Right cardiac atrium (tissue), 5 donors: ENCODE measurements around the gene FNBP1L. TPM values are rescaled to one million over a fixed set of nuclear protein-coding genes. Genes with fewer than 3 reads are reported as not detected.

Experiments used
- ATAC-seq, 2 donors: fragments of 200-7000 bp; cut with Tn5 transposase; one replicate each; pipeline versions ENCODE4 v1.8.0 to v1.9.1; 2020; ENCODE audit warnings: moderate library complexity in 2 of 2, mild to moderate bottlenecking in 1 of 2
- DNase-seq, 3 donors: peaks; one replicate each; pipeline ENCODE4 v3.0.0-alpha.2; 2020
- H3K27ac ChIP-seq: one replicate; pipeline ENCODE4 v1.5.1; 2013; ENCODE audit warnings: mild to moderate bottlenecking, low read length, control low read depth, moderate library complexity
- H3K27me3 ChIP-seq: one replicate; pipeline ENCODE4 v1.6.1; 2013; ENCODE audit not compliant: control insufficient read depth, insufficient read depth
- H3K4me1 ChIP-seq: one replicate; pipeline ENCODE4 v1.6.1; 2013; ENCODE audit warnings: low read length; ENCODE audit not compliant: control insufficient read depth, insufficient read depth
- H3K4me3 ChIP-seq: one replicate; pipeline ENCODE4 v1.5.1; 2013; ENCODE audit warnings: low read length, control low read depth
- H3K9me3 ChIP-seq: one replicate; pipeline ENCODE4 v1.6.1; 2013; ENCODE audit warnings: low read length; ENCODE audit not compliant: control insufficient read depth
- WGBS: extraction: QIAGEN DNeasy Blood & Tissue Kit; methylation state at CpG from one replicate; pipeline ENCODE4 v1.1.7; 2013; 5-methylcytosine and 5-hydroxymethylcytosine counted together
- intact Hi-C, 4 donors: fragments of 100-400 bp; cut with DNase I; formaldehyde crosslinking; loops; one replicate each; pipeline versions ENCODE4 v1.11.0 to v1.14.0; 2022 to 2023
- long read RNA-seq, 4 donors: library from polyadenylated mRNA; unstranded; transcript quantifications; one replicate each; pipeline ENCODE4 v2.0.0, GENCODE V29; 2020 to 2021
- polyA plus RNA-seq: library from polyadenylated mRNA; stranded (reverse); fragments of 200-250 nt; gene quantifications from one replicate; pipeline ENCODE4 v1.2.3, GENCODE V29; 2013
- total RNA-seq, 4 donors: library from RNA; stranded (reverse); fragmentation: NEBNext Ultra II Directional; extraction: Animal tissue kit (Norgen Biotek cat#: 25700); gene quantifications; one replicate each; pipeline ENCODE4 v1.2.1, GENCODE V29; 2021
- donor health status: healthy with polysubstance abuse.
- donor health status: DM: no; HTN: yes; CAD: no.
- donor health status: DM: no; HTN: no; CAD: no.
- donor health status: DM: no; HTN: yes; CAD: no; lungs with severe emphysema.
- donor health status: DM: yes; HTN: yes; CAD: no.

The FNBP1L gene
- total RNA-seq = 10 to 100 TPM; 15.8 to 21.8 (median 20.0) TPM
- polyA plus RNA-seq = 13.1 TPM
- long read RNA-seq, donor 1, transcript FNBP1L-203 (15 exons, 3,889 nt) = major isoform, 33 of 36 reads
- long read RNA-seq, donor 1, partial matches to known transcripts = 2 of 36 reads
- long read RNA-seq, donor 1, other reads (novel, unspliced or antisense) = 1 of 36 reads
- long read RNA-seq, donor 2, transcript FNBP1L-203 (15 exons, 3,889 nt) = major isoform, 22 of 25 reads
- long read RNA-seq, donor 2, partial matches to known transcripts = 0 of 25 reads
- long read RNA-seq, donor 2, other reads (novel, unspliced or antisense) = 3 of 25 reads
- long read RNA-seq, donor 3, full-length matches to known transcripts = 61 of 85 reads
- long read RNA-seq, donor 3, partial matches to known transcripts = 19 of 85 reads
- long read RNA-seq, donor 3, other reads (novel, unspliced or antisense) = 5 of 85 reads
- long read RNA-seq, donor 4, full-length matches to known transcripts = 21 of 24 reads
- long read RNA-seq, donor 4, partial matches to known transcripts = 1 of 24 reads
- long read RNA-seq, donor 4, other reads (novel, unspliced or antisense) = 2 of 24 reads

GRCh38 chr1:93447481-93448291, at the start of gene FNBP1L:
FNBP1L (plus strand) TSS chr1:93448118; CDS start chr1:93448282, 164 bp downstream.
- Histone ChIP-seq H3K4me3 (peak within 1 kb of the TSS; percentile 98), H3K27ac (peak within 1 kb of the TSS; percentile 91), H3K4me1 (peaks cover 2% of the 10 kb centered on the region), H3K9me3 (no peaks in the 10 kb centered on the region), H3K27me3 (no peaks in the 10 kb centered on the region)
- peak; percentile 81 to 92 (median 89) for DNase-seq
- ATAC-seq = peak; percentile 97 to 98
- intact Hi-C loops = loop anchor here in 3 of 4 donors (5.0 to 10.0 kb wide), 3 partner anchors 177 to 400 kb away; no protein-coding TSS in a partner anchor
- 1% methylated on average over 52 of the region's 52 CpGs for WGBS

- no peak for ATAC-seq
- no peak for DNase-seq
- intact Hi-C loops = no loop called here
- Histone ChIP-seq H3K9me3 (no peaks in the 10 kb centered on the region), H3K27me3 (no peaks in the 10 kb centered on the region), H3K4me3 (no peak overlapping the region), H3K27ac (no peak overlapping the region), H3K4me1 (no peaks in the 10 kb centered on the region)
Observed at GRCh38 chr1:93399781-93400180, 48.1 kb upstream of the FNBP1L start.

GRCh38 chr1:93408203-93408602, 39.7 kb upstream of the FNBP1L start:
- 91% methylated on average over 4 of the region's 4 CpGs for WGBS
- H3K9me3 ChIP-seq = no peaks in the 10 kb centered on the region
- ATAC-seq = no peak
- H3K27ac ChIP-seq = no peak overlapping the region
- H3K4me3 ChIP-seq = no peak overlapping the region
- no peak for DNase-seq
- H3K4me1 ChIP-seq = no peaks in the 10 kb centered on the region
- H3K27me3 ChIP-seq = no peaks in the 10 kb centered on the region
- intact Hi-C loops = no loop called here

GRCh38 chr1:93411000-93411399, 36.9 kb upstream of the FNBP1L start:
- Histone ChIP-seq H3K4me1 (no peaks in the 10 kb centered on the region), H3K4me3 (no peak overlapping the region), H3K27ac (no peak overlapping the region), H3K27me3 (no peaks in the 10 kb centered on the region), H3K9me3 (no peaks in the 10 kb centered on the region)
- intact Hi-C loops = no loop called here
- DNase-seq (no peak), ATAC-seq (no peak)
- WGBS = 68% methylated on average over 2 of the region's 2 CpGs

- peak overlapping the region; percentile 35 for H3K4me3 ChIP-seq
- H3K27me3 ChIP-seq = no peaks in the 10 kb centered on the region
- DNase-seq (no peak), ATAC-seq (no peak)
- intact Hi-C loops = no loop called here
- no peak overlapping the region for H3K27ac ChIP-seq
- no peaks in the 10 kb centered on the region for H3K4me1 ChIP-seq
- 19% methylated on average over 3 of the region's 3 CpGs for WGBS
- no peaks in the 10 kb centered on the region for H3K9me3 ChIP-seq
Observed at GRCh38 chr1:93414749-93415148, 33.2 kb upstream of the FNBP1L start.

- no peaks in the 10 kb centered on the region for H3K27me3 ChIP-seq
- no peaks in the 10 kb centered on the region for H3K4me1 ChIP-seq
- DNase-seq (no peak), ATAC-seq (no peak)
- 67% methylated on average over 3 of the region's 3 CpGs for WGBS
- no peak overlapping the region for H3K27ac ChIP-seq
- intact Hi-C loops = no loop called here
- H3K9me3 ChIP-seq = no peaks in the 10 kb centered on the region
- H3K4me3 ChIP-seq = no peak overlapping the region
Observed at GRCh38 chr1:93415296-93415695, 32.6 kb upstream of the FNBP1L start.

- Histone ChIP-seq H3K27ac (no peak overlapping the region), H3K9me3 (no peaks in the 10 kb centered on the region), H3K27me3 (no peaks in the 10 kb centered on the region), H3K4me1 (no peaks in the 10 kb centered on the region), H3K4me3 (no peak overlapping the region)
- ATAC-seq (no peak), DNase-seq (no peak)
- intact Hi-C loops = no loop called here
- WGBS = 94% methylated on average over 2 of the region's 2 CpGs
Observed at GRCh38 chr1:93416183-93416582, 31.7 kb upstream of the FNBP1L start.

- H3K4me3 ChIP-seq = no peak overlapping the region
- H3K9me3 ChIP-seq = no peaks in the 10 kb centered on the region
- H3K4me1 ChIP-seq = no peaks in the 10 kb centered on the region
- ATAC-seq (no peak), DNase-seq (no peak)
- WGBS = 89% methylated on average over 2 of the region's 2 CpGs
- intact Hi-C loops = no loop called here
- no peaks in the 10 kb centered on the region for H3K27me3 ChIP-seq
- no peak overlapping the region for H3K27ac ChIP-seq
Observed at GRCh38 chr1:93419344-93419743, 28.6 kb upstream of the FNBP1L start.

GRCh38 chr1:93420400-93420799, 27.5 kb upstream of the FNBP1L start:
- intact Hi-C loops = loop anchor here in 1 of 4 donors (10.0 kb wide), 1 partner anchor 46 kb away; no protein-coding TSS in a partner anchor
- WGBS = 97% methylated on average over 2 of the region's 2 CpGs
- Histone ChIP-seq H3K27ac (no peak overlapping the region), H3K9me3 (no peaks in the 10 kb centered on the region), H3K4me3 (no peak overlapping the region), H3K4me1 (no peaks in the 10 kb centered on the region), H3K27me3 (no peaks in the 10 kb centered on the region)
- ATAC-seq (no peak), DNase-seq (no peak)

DNA sequence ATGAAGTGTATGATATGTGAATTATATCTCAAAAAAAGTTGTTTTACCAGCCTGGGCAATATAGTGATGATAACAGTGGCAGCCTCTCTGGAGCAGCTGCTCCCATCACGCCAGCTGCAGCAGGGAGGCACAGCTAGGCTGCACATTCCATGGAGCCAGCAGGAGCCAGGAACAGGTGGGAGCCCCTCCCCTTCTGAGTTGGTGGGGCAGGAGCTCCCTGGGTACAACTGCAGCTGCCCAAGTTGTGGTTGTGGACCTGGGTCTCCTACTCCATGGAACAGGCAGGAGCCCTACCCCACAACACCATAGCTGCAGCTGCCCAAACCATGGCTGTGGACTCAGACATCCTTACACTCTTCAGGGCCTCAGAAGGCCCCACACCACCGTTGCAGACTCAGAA, 21.7 kb upstream of the FNBP1L start:
- ATAC-seq (no peak), DNase-seq (no peak)
- Histone ChIP-seq H3K4me1 (no peaks in the 10 kb centered on the region), H3K27ac (no peak overlapping the region), H3K9me3 (no peaks in the 10 kb centered on the region), H3K27me3 (no peaks in the 10 kb centered on the region), H3K4me3 (no peak overlapping the region)
- 85% methylated on average over 2 of the region's 2 CpGs for WGBS
- intact Hi-C loops = loop anchor here in 1 of 4 donors (10.0 kb wide), 1 partner anchor 51 kb away; no protein-coding TSS in a partner anchor

DNA sequence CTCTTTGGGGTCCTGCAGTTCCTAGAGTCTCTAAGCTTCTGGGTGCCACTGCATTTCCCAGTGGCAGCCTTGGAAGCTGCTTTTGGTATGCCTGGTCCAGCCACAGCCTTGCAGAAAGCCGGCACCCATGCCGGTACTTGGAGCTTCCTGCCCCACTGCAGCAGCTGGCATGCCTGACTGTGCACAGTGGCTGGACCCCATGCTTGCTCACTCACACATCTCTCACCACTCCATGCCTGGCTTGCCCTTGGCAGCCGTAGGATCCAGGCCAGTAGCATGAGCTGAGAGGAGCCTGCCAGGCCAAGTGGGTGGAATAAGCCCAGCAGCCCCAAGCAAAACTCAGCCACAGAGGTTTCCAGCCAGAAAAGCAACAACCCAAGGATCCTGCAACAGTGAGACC, 20.3 kb upstream of the FNBP1L start:
- DNase-seq (peak; percentile 34 to 76 (median 71)), ATAC-seq (peak; percentile 80 to 90)
- Histone ChIP-seq H3K4me1 (no peaks in the 10 kb centered on the region), H3K4me3 (no peak overlapping the region), H3K27me3 (no peaks in the 10 kb centered on the region), H3K27ac (no peak overlapping the region), H3K9me3 (no peaks in the 10 kb centered on the region)
- WGBS = 65% methylated on average over 3 of the region's 3 CpGs
- intact Hi-C loops = loop anchor here in 1 of 4 donors (10.0 kb wide), 1 partner anchor 53 kb away; no protein-coding TSS in a partner anchor
